ENCODE data around the gene PLEKHG7. TPM values are rescaled to one million over a fixed set of nuclear protein-coding genes. Genes with fewer than 3 reads are reported as not detected.

PLEKHG7 gene
- total and polyA plus RNA-seq, 7 donors, result not detected

DNA sequence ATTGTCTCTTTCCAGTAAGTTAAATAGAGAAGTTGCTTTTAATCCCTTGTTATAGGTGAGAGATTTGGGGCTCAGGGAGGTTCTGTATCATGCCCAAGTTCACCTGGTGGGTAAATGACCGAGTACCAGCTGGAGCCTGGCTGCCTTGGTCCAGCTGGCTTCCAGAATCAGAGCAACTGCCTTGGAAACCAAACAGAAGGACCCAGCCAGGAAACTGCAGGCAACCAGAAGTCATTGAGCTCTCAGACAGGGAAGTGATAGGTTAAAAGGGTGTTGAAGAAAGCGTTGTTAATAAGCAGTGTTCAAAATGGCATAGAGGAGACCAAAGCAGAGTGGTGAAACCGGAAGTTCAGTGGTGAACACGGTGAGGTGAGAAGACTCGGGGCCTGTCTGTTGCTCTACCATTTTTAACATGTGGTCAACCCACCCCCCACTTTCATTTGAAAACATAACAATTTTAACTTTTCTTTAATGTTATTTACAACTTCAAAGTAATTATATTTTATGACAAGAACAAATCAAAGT, 54.9 kb downstream of the PLEKHG7 start:
- no peaks in the 10 kb centered on the region for H3K27me3 ChIP-seq (ENCODE audit: insufficient read depth in 3 of 3, low read length in 2 of 3)
- DNase-seq, result no peak
- WGBS, 3 donors, result 29 to 46% (median 42%) methylated on average over 5 of the region's 5 CpGs
- H3K4me3 ChIP-seq, result no peak overlapping the region
- ATAC-seq, result peak in 2 of 4 donors; percentile 29 to 51
- intact Hi-C loops (cut with DNase I), result no loop called here
- no peaks in the 10 kb centered on the region for H3K36me3 ChIP-seq (ENCODE audit: insufficient read depth in 1 of 2, low read depth in 1 of 2)
- no peaks in the 10 kb centered on the region for H3K4me1 ChIP-seq
- no peaks in the 10 kb centered on the region for H3K9me3 ChIP-seq
- no peak overlapping the region for H3K27ac ChIP-seq
- TF ChIP-seq, protein P1, sequence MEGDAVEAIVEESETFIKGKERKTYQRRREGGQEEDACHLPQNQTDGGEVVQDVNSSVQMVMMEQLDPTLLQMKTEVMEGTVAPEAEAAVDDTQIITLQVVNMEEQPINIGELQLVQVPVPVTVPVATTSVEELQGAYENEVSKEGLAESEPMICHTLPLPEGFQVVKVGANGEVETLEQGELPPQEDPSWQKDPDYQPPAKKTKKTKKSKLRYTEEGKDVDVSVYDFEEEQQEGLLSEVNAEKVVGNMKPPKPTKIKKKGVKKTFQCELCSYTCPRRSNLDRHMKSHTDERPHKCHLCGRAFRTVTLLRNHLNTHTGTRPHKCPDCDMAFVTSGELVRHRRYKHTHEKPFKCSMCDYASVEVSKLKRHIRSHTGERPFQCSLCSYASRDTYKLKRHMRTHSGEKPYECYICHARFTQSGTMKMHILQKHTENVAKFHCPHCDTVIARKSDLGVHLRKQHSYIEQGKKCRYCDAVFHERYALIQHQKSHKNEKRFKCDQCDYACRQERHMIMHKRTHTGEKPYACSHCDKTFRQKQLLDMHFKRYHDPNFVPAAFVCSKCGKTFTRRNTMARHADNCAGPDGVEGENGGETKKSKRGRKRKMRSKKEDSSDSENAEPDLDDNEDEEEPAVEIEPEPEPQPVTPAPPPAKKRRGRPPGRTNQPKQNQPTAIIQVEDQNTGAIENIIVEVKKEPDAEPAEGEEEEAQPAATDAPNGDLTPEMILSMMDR (IDR thresholded peaks at IDR 0.05), result no peak

DNA sequence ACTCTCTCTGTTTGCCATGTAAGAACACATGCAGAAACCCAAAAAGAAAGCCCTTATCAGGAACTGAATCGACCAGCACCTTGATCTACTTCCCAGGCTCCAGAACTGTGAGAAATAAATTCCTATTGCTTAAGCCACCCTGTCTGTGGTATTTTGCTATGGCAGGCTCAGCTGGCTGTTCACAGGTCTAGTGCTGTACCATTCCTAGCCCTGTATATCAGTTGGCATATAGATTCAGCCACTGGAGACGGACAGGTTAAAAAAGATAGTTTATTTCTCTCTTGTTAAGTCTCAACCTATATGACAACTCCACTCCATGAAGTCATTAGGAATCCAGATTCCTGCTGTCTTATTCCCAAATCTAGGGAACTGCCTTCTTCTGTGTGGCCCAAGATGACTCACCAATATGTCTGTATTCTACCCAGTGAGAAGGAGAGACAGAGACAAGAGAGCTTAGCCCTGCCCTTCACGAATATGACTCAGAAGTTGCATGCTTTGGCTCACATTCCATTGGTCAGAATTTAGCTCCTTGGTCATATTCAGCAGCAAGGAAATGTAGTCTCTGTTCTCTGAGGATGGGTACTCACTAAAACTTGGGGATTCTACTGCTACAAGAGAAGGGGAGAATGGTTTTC, 57.0 kb downstream of the PLEKHG7 start:
- 83 to 86% (median 85%) methylated on average over 3 of the region's 3 CpGs for WGBS, 3 donors
- no peak overlapping the region for H3K27ac ChIP-seq
- ATAC-seq, result peak; percentile 46 to 76 (median 54)
- no peaks in the 10 kb centered on the region for H3K9me3 ChIP-seq
- H3K4me3 ChIP-seq, result no peak overlapping the region
- no peak for DNase-seq
- no peaks in the 10 kb centered on the region for H3K4me1 ChIP-seq
- H3K36me3 ChIP-seq (ENCODE audit: insufficient read depth in 1 of 2, low read depth in 1 of 2), result no peaks in the 10 kb centered on the region
- H3K27me3 ChIP-seq (ENCODE audit: insufficient read depth in 3 of 3, low read length in 2 of 3), result no peaks in the 10 kb centered on the region
- TF ChIP-seq, protein P1 (IDR thresholded peaks at IDR 0.05), result no peak
- intact Hi-C loops (cut with DNase I), result no loop called here

DNA sequence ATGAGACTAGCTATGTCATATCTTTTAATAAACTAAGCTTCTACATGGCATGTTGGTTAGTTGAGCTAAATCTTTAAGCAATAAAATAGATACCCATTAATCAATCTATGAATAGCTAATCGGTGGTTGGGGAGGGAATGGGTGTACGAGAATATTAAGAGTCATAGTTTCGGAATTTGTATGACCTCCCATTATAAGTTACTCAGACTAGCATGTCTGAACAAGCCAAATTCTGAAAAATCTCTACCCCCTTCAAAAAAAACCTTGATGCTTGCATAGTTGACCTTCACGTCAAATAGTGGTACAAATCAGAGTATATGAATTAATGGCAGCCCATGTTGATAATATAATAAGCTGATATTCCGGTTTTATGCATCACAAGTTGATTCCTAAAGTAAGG, 60.0 kb downstream of the PLEKHG7 start:
- no peaks in the 10 kb centered on the region for H3K27me3 ChIP-seq (ENCODE audit: insufficient read depth in 3 of 3, low read length in 2 of 3)
- no peak for DNase-seq
- no peaks in the 10 kb centered on the region for H3K9me3 ChIP-seq
- no peaks in the 10 kb centered on the region for H3K4me1 ChIP-seq
- 93 to 97% (median 94%) methylated on average over 5 of the region's 5 CpGs for WGBS, 3 donors
- no peaks in the 10 kb centered on the region for H3K36me3 ChIP-seq (ENCODE audit: insufficient read depth in 1 of 2, low read depth in 1 of 2)
- no peak for ATAC-seq
- intact Hi-C loops (cut with DNase I), result no loop called here
- no peak overlapping the region for H3K27ac ChIP-seq
- TF ChIP-seq, protein P1 (IDR thresholded peaks at IDR 0.05), result no peak
- H3K4me3 ChIP-seq, result no peak overlapping the region

DNA sequence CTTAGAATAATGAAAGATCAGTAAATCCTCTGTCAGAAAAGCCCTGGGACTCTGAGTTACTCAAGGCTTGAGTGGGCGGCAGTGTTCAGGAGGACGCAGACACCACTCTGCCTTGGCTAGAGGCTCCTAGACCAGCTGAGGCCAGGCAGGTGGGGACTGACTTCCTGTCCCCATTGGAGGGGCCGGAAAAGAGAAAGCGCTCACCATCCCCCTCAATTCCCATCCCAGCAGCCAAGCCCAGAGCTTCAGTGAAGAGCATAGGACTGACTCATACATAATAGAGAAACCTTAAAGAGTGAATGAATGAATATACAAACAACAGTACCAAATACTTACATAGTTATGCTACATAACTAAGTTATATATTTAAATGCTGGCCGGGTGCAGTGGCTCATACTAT, 62.0 kb downstream of the PLEKHG7 start:
- ATAC-seq, result peak in 1 of 4 donors; percentile 25
- Histone ChIP-seq H3K4me1 (peaks cover 13% of the 10 kb centered on the region), H3K36me3 (ENCODE audit: insufficient read depth in 1 of 2, low read depth in 1 of 2) (no peaks in the 10 kb centered on the region), H3K9me3 (no peaks in the 10 kb centered on the region), H3K27me3 (ENCODE audit: insufficient read depth in 3 of 3, low read length in 2 of 3) (no peaks in the 10 kb centered on the region), H3K4me3 (no peak overlapping the region), H3K27ac (no peak overlapping the region)
- DNase-seq, result no peak
- intact Hi-C loops (cut with DNase I), result no loop called here
- WGBS, 3 donors, result 77 to 78% (median 78%) methylated on average over 5 of the region's 5 CpGs
- TF ChIP-seq, protein P1 (IDR thresholded peaks at IDR 0.05), result no peak

DNA sequence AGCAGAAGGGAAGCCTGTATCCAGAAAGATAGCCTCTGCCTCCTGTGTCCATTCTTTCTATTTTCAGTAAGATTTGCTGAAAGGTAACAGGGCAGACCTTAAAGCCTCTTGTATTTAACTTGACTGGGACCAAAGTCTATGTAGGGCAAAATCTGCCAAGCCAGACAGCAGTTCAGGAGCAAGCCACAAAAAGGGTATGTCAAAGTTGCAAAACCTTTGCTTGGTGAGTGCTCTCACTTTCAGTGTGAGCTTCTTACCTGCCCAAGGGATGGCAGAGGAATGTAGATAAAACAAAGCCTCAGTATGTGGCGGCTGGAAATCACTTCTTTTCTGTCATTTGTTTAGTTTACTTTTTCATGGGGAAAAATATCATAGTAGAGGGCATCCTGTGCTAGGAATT, 63.1 kb downstream of the PLEKHG7 start:
- peaks cover 17% of the 10 kb centered on the region for H3K4me1 ChIP-seq
- ATAC-seq (no peak), DNase-seq (no peak)
- no peaks in the 10 kb centered on the region for H3K9me3 ChIP-seq
- WGBS, 3 donors, result 96 to 100% (median 96%) methylated on average over 1 of the region's 1 CpG
- H3K4me3 ChIP-seq, result no peak overlapping the region
- intact Hi-C loops (cut with DNase I), result no loop called here
- no peaks in the 10 kb centered on the region for H3K36me3 ChIP-seq (ENCODE audit: insufficient read depth in 1 of 2, low read depth in 1 of 2)
- TF ChIP-seq, protein P1 (IDR thresholded peaks at IDR 0.05), result no peak
- no peak overlapping the region for H3K27ac ChIP-seq
- H3K27me3 ChIP-seq (ENCODE audit: insufficient read depth in 3 of 3, low read length in 2 of 3), result no peaks in the 10 kb centered on the region
